Neural progenitor cell (in vitro differentiated cells): Measurements from ENCODE around the gene SMARCA5. TPM values are rescaled to one million over a fixed set of nuclear protein-coding genes. Genes with fewer than 3 reads are reported as not detected.

Experiments
- DNase-seq: peaks from one replicate; pipeline ENCODE4 v3.0.0-alpha.2; 2016; ENCODE audit warnings: low spot score
- H2AFZ ChIP-seq: fragments of 200-600 bp; sonication (generic); replicated peaks from 2 replicates; pipeline ENCODE4 v1.6.1; 2016; ENCODE audit warnings: antibody characterized with exemption
- H3F3A ChIP-seq: fragments of 200-600 bp; sonication (generic); 2 replicates; pipeline ENCODE4 v1.6.1; 2016; ENCODE audit warnings: antibody characterized with exemption, low read depth
- H3K27ac ChIP-seq: fragments of 200-600 bp; sonication (generic); 2 replicates; pipeline ENCODE4 v1.5.1; 2016; ENCODE audit warnings: mild to moderate bottlenecking
- H3K27me3 ChIP-seq: fragments of 200-600 bp; sonication (generic); 2 replicates; pipeline ENCODE4 v1.6.1; 2016; ENCODE audit warnings: mild to moderate bottlenecking, moderate library complexity
- H3K36me3 ChIP-seq: fragments of 200-600 bp; sonication (generic); 2 replicates; pipeline ENCODE4 v1.5.1; 2016
- H3K4me1 ChIP-seq: fragments of 200-600 bp; sonication (generic); 2 replicates; pipeline ENCODE4 v1.6.1; 2016; ENCODE audit warnings: mixed run types
- H3K4me2 ChIP-seq: fragments of 200-600 bp; sonication (generic); 2 replicates; pipeline ENCODE4 v1.6.1; 2016
- H3K4me3 ChIP-seq: fragments of 200-600 bp; sonication (generic); 2 replicates; pipeline ENCODE4 v1.5.1; 2016
- H3K79me2 ChIP-seq: fragments of 200-600 bp; sonication (generic); 2 replicates; pipeline ENCODE4 v1.6.1; 2016; ENCODE audit warnings: low read depth
- H3K9ac ChIP-seq: fragments of 200-600 bp; sonication (generic); 2 replicates; pipeline ENCODE4 v1.6.1; 2016
- H3K9me3 ChIP-seq: fragments of 200-600 bp; sonication (generic); 2 replicates; pipeline ENCODE4 v1.5.1; 2016; ENCODE audit warnings: low read depth
- H4K20me1 ChIP-seq: fragments of 200-600 bp; sonication (generic); 2 replicates; pipeline ENCODE4 v1.6.1; 2016; ENCODE audit warnings: low read depth
- H3K27ac Mint-ChIP-seq: 3 replicates; pipeline ENCODE4 v1.8.0; 2021; ENCODE audit warnings: mixed read lengths
- H3K27me3 Mint-ChIP-seq: 2 replicates; pipeline ENCODE4 v1.8.0; 2022; ENCODE audit warnings: low read depth, mild to moderate bottlenecking, inconsistent platforms, moderate library complexity, mixed read lengths; ENCODE audit not compliant: insufficient read depth
- H3K36me3 Mint-ChIP-seq: 3 replicates; pipeline ENCODE4 v1.8.0; 2021; ENCODE audit warnings: mixed read lengths
- H3K4me1 Mint-ChIP-seq: 3 replicates; pipeline ENCODE4 v1.8.0; 2021; ENCODE audit warnings: mixed read lengths
- H3K4me3 Mint-ChIP-seq: 3 replicates; pipeline ENCODE4 v1.8.0; 2021; ENCODE audit warnings: mild to moderate bottlenecking, moderate library complexity, mixed read lengths
- H3K9me3 Mint-ChIP-seq: 3 replicates; pipeline ENCODE4 v1.8.0; 2020; ENCODE audit warnings: mixed read lengths
- CTCF ChIP-seq: fragments of 200-600 bp; sonication (generic); IDR thresholded peaks from 2 replicates; pipeline ENCODE4 v1.5.1; 2017; ENCODE audit warnings: antibody characterized with exemption, mild to moderate bottlenecking
- EZH2 ChIP-seq: fragments of 200-600 bp; sonication (generic); IDR thresholded peaks from 2 replicates; pipeline ENCODE4 v1.6.1; 2017; ENCODE audit warnings: antibody characterized with exemption, mild to moderate bottlenecking, moderate library complexity
- EZH2phosphoT487 ChIP-seq: fragments of 200-600 bp; sonication (generic); IDR thresholded peaks from 2 replicates; pipeline ENCODE4 v1.6.1; 2017; ENCODE audit warnings: antibody characterized with exemption
- total RNA-seq: library from RNA; depleted of rRNA; stranded (reverse); fragments of >200 nt; gene quantifications from 2 replicates; pipeline ENCODE4 v1.2.3, GENCODE V29; 2015; ENCODE audit warnings: low replicate concordance

SMARCA5 gene
- total RNA-seq, 1 donor from 2014 or later, result 176 TPM

GRCh38 chr4:143599827-143600226 is 86.3 kb downstream of the SMARCA5 start:
- Histone ChIP-seq H3K4me2 (no peak overlapping the region), H3K27ac (no peak overlapping the region), H3F3A (no peaks in the 10 kb centered on the region), H3K9ac (no peak overlapping the region), H2AFZ (no peak overlapping the region), H3K27me3 (no peaks in the 10 kb centered on the region), H3K79me2 (no peaks in the 10 kb centered on the region), H3K4me1 (no peaks in the 10 kb centered on the region), H4K20me1 (no peaks in the 10 kb centered on the region), H3K36me3 (no peaks in the 10 kb centered on the region), H3K9me3 (no peaks in the 10 kb centered on the region), H3K4me3 (no peak overlapping the region)
- H3K4me1 Mint-ChIP-seq, result no peaks in the 10 kb centered on the region
- no peak overlapping the region for H3K4me3 Mint-ChIP-seq
- no peaks in the 10 kb centered on the region for H3K27me3 Mint-ChIP-seq
- no peaks in the 10 kb centered on the region for H3K9me3 Mint-ChIP-seq
- no peak for DNase-seq
- H3K27ac Mint-ChIP-seq, result no peak overlapping the region
- TF ChIP-seq EZH2 (no peak), EZH2phosphoT487 (no peak), CTCF (no peak)
- no peaks in the 10 kb centered on the region for H3K36me3 Mint-ChIP-seq

- TF ChIP-seq CTCF, result no peak
- TF ChIP-seq EZH2, result no peak
- Histone ChIP-seq H3K36me3 (no peaks in the 10 kb centered on the region), H4K20me1 (no peaks in the 10 kb centered on the region), H3K79me2 (no peaks in the 10 kb centered on the region), H2AFZ (no peak overlapping the region), H3F3A (no peaks in the 10 kb centered on the region), H3K9me3 (no peaks in the 10 kb centered on the region), H3K9ac (no peak overlapping the region), H3K4me1 (no peaks in the 10 kb centered on the region), H3K27ac (no peak overlapping the region), H3K4me3 (no peak overlapping the region), H3K4me2 (no peak overlapping the region), H3K27me3 (no peaks in the 10 kb centered on the region)
- H3K27me3 Mint-ChIP-seq, result no peaks in the 10 kb centered on the region
- H3K4me1 Mint-ChIP-seq, result no peaks in the 10 kb centered on the region
- no peak for DNase-seq
- H3K36me3 Mint-ChIP-seq, result no peaks in the 10 kb centered on the region
- no peak overlapping the region for H3K27ac Mint-ChIP-seq
- H3K4me3 Mint-ChIP-seq, result no peak overlapping the region
- H3K9me3 Mint-ChIP-seq, result no peaks in the 10 kb centered on the region
Observed at GRCh38 chr4:143606480-143606879, 93.0 kb downstream of the SMARCA5 start.

Other genes starting within 250 kb of the SMARCA5 start
- gene GAB1, start 176.8 kb upstream of the SMARCA5 start, total RNA-seq, result 22.6 and 31.3 TPM in 2 replicates
- not detected in 2 replicates for gene FREM3, start 187.0 kb downstream of the SMARCA5 start, total RNA-seq